Loucy (cell line): ENCODE data around the gene SARNP.

Source experiments
- H2AFZ ChIP-seq: fragments of 200-600 bp; sonication (generic); 2 replicates; pipeline ENCODE4 v1.6.0; 2016; ENCODE audit warnings: antibody characterized with exemption, mild to moderate bottlenecking, low read length, moderate library complexity
- H3F3A ChIP-seq: fragments of 200-600 bp; 2 replicates; pipeline ENCODE4 v1.6.0; 2016; ENCODE audit warnings: antibody characterized with exemption, low read depth, mild to moderate bottlenecking
- H3K27me3 ChIP-seq: fragments of 200-600 bp; sonication (generic); 2 replicates; pipeline ENCODE4 v1.6.1; 2014; ENCODE audit warnings: low read length, mild to moderate bottlenecking; ENCODE audit not compliant: insufficient read depth, poor library complexity, severe bottlenecking
- H3K36me3 ChIP-seq: fragments of 200-600 bp; sonication (generic); 2 replicates; pipeline ENCODE4 v1.6.1; 2016; ENCODE audit warnings: low read length; ENCODE audit not compliant: insufficient read depth
- H3K4me1 ChIP-seq: fragments of 200-600 bp; sonication (generic); 2 replicates; pipeline ENCODE4 v1.5.1; 2014; ENCODE audit warnings: low read length, mild to moderate bottlenecking; ENCODE audit not compliant: insufficient read depth, poor library complexity, severe bottlenecking
- H3K4me2 ChIP-seq: fragments of 200-600 bp; sonication (generic); 2 replicates; pipeline ENCODE4 v1.6.0; 2014; ENCODE audit warnings: antibody characterized with exemption, low read length, low read depth, mild to moderate bottlenecking; ENCODE audit not compliant: poor library complexity, severe bottlenecking
- H3K4me3 ChIP-seq: fragments of 200-600 bp; sonication (generic); 2 replicates; pipeline ENCODE4 v1.5.1; 2014; ENCODE audit warnings: low read length, mild to moderate bottlenecking, mixed read lengths; ENCODE audit not compliant: poor library complexity, severe bottlenecking
- H3K79me2 ChIP-seq: fragments of 200-600 bp; sonication (generic); 2 replicates; pipeline ENCODE4 v1.6.1; 2014; ENCODE audit warnings: low read length; ENCODE audit not compliant: insufficient read depth
- H3K9ac ChIP-seq: fragments of 200-600 bp; sonication (generic); 2 replicates; pipeline ENCODE4 v1.6.0; 2014; ENCODE audit warnings: mild to moderate bottlenecking, low read depth, low read length, moderate library complexity; ENCODE audit not compliant: poor library complexity, severe bottlenecking
- H3K9me2 ChIP-seq: fragments of 200-600 bp; sonication (generic); replicated peaks from 2 replicates; pipeline ENCODE4 v1.6.1; 2016; ENCODE audit warnings: low read depth, low read length, mixed read lengths
- H3K9me3 ChIP-seq: fragments of 200-600 bp; sonication (generic); 2 replicates; pipeline ENCODE4 v1.6.1; 2014; ENCODE audit warnings: mild to moderate bottlenecking, antibody characterized with exemption, low read length, low read depth; ENCODE audit not compliant: insufficient read depth
- H4K20me1 ChIP-seq: fragments of 200-600 bp; sonication (generic); 2 replicates; pipeline ENCODE4 v1.6.0; 2014; ENCODE audit warnings: antibody characterized with exemption, low read length, mild to moderate bottlenecking; ENCODE audit not compliant: insufficient read depth, poor library complexity, severe bottlenecking
- EZH2phosphoT487 ChIP-seq: fragments of 200-600 bp; IDR thresholded peaks from 2 replicates; pipeline ENCODE4 v1.6.1; 2018; ENCODE audit warnings: antibody characterized with exemption, mild to moderate bottlenecking, moderate library complexity, borderline replicate concordance
- TF ChIP-seq, protein P1 (sequence below): fragments of 200-600 bp; sonication (generic); conservative IDR thresholded peaks from 2 replicates; pipeline ENCODE4 v1.5.1; 2014; ENCODE audit warnings: mild to moderate bottlenecking, antibody characterized with exemption, low read length

SARNP gene

DNA sequence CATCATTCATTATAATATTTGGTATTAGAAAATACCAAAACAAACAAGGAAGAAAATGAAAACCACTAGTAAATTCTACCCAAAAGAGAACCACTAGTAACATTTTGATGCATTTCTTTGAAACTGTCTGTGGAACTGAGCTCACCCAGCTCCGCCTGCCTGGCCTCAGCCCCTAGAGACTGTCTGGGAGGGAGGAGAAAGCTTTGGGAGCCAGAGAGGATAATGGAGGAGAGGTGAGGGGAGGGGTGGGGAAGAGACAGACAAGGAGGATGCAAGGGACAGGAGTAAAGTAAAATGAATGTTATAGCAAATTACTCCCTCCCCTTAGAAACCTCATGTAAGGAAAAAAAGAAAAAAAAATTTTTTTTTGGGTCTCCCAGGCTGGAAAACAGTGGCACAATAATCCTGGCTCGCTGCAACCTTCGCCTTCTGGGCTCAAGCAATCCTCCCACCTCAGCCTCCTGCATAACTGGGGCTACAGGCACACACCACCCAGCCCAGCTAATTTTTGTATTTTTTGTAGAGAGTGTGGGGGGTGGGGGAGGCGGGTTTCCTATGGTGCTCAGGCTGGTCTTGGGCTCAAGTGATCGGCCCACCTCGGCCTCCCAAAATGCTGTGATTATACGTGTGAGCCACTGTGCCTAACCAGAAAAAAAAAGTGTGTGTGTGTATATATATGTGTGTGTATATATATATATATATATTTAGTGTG is 28.4 kb upstream of the SARNP start:
- Histone ChIP-seq H3K9ac (no peak overlapping the region), H3K36me3 (no peaks in the 10 kb centered on the region), H3F3A (no peaks in the 10 kb centered on the region), H4K20me1 (no peaks in the 10 kb centered on the region), H3K4me2 (no peak overlapping the region), H3K79me2 (no peaks in the 10 kb centered on the region), H3K9me3 (no peaks in the 10 kb centered on the region), H3K9me2 (no peaks in the 10 kb centered on the region), H3K4me1 (no peaks in the 10 kb centered on the region), H2AFZ (no peak overlapping the region), H3K4me3 (no peak overlapping the region), H3K27me3 (no peaks in the 10 kb centered on the region)
- TF ChIP-seq EZH2phosphoT487: no peak
- TF ChIP-seq, protein P1, sequence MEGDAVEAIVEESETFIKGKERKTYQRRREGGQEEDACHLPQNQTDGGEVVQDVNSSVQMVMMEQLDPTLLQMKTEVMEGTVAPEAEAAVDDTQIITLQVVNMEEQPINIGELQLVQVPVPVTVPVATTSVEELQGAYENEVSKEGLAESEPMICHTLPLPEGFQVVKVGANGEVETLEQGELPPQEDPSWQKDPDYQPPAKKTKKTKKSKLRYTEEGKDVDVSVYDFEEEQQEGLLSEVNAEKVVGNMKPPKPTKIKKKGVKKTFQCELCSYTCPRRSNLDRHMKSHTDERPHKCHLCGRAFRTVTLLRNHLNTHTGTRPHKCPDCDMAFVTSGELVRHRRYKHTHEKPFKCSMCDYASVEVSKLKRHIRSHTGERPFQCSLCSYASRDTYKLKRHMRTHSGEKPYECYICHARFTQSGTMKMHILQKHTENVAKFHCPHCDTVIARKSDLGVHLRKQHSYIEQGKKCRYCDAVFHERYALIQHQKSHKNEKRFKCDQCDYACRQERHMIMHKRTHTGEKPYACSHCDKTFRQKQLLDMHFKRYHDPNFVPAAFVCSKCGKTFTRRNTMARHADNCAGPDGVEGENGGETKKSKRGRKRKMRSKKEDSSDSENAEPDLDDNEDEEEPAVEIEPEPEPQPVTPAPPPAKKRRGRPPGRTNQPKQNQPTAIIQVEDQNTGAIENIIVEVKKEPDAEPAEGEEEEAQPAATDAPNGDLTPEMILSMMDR: no peak

DNA sequence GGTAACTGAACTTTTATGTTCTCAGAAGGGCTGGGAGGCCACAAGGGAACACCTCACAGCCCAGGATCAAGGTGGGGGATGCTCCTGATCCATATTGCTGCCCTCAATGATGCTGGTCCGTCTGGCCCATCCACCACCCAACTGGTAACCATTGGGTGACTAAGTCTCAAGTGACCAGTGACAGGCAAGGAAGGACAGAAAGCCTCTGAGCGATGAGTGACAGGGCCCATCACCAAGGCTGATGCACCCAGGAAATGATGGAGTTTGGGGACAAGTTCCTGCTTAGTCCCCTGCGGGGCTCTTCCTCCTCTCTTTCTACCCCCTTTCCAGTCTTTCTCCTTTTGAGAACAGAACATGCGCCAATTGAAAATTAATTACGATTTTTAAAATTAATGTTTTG is 27.8 kb upstream of the SARNP start:
- no peak overlapping the region for H3K4me3 ChIP-seq
- H3K9me3 ChIP-seq: no peaks in the 10 kb centered on the region
- TF ChIP-seq, protein P1: no peak
- no peak for TF ChIP-seq EZH2phosphoT487
- no peaks in the 10 kb centered on the region for H3K27me3 ChIP-seq
- no peak overlapping the region for H3K9ac ChIP-seq
- H2AFZ ChIP-seq: no peak overlapping the region
- no peaks in the 10 kb centered on the region for H3K36me3 ChIP-seq
- no peaks in the 10 kb centered on the region for H3F3A ChIP-seq
- no peaks in the 10 kb centered on the region for H3K79me2 ChIP-seq
- H3K4me2 ChIP-seq: no peak overlapping the region
- no peaks in the 10 kb centered on the region for H3K4me1 ChIP-seq
- no peaks in the 10 kb centered on the region for H3K9me2 ChIP-seq
- no peaks in the 10 kb centered on the region for H4K20me1 ChIP-seq

DNA sequence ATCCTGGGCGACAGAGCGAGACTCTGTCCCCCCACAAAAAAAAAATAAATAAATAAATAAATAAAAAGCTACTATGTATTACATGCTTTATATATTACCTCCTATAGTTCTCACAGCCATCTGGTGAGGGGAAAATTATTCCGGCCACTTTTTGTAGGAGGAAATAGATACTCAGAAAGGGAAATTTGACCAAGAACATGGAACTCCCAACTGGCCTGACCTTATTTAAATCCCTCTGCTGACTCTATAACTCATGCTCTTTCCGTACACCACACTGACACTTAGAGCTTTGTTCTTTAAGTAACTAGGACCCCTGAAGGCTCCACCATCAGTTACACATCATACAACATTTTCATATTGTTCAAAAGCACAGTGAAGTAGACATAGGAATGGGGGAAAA is 27.4 kb upstream of the SARNP start:
- no peaks in the 10 kb centered on the region for H3K27me3 ChIP-seq
- H3K79me2 ChIP-seq: no peaks in the 10 kb centered on the region
- TF ChIP-seq, protein P1: no peak
- no peak for TF ChIP-seq EZH2phosphoT487
- no peaks in the 10 kb centered on the region for H3K4me1 ChIP-seq
- H3K36me3 ChIP-seq: no peaks in the 10 kb centered on the region
- H3K9ac ChIP-seq: no peak overlapping the region
- no peaks in the 10 kb centered on the region for H3F3A ChIP-seq
- H4K20me1 ChIP-seq: no peaks in the 10 kb centered on the region
- no peaks in the 10 kb centered on the region for H3K9me3 ChIP-seq
- H3K4me2 ChIP-seq: no peak overlapping the region
- H3K4me3 ChIP-seq: no peak overlapping the region
- H3K9me2 ChIP-seq: no peaks in the 10 kb centered on the region
- no peak overlapping the region for H2AFZ ChIP-seq
